HepG2 (cell line): ENCODE results near the gene OR6S1. TPM values are rescaled to one million over a fixed set of nuclear protein-coding genes. Genes with fewer than 3 reads are reported as not detected.

ENCODE experiments used
- ATAC-seq: fragments of 200-7000 bp; cut with Tn5 transposase; 3 replicates; pipeline ENCODE4 v1.9.1; 2020; ENCODE audit warnings: mild to moderate bottlenecking, moderate library complexity
- BruUV-seq: library from RNA; stranded (reverse); fragments of 400-500 nt; replicated peaks from 2 replicates; lab custom pipeline; 2021; lab: Mats Ljungman, UMichigan
- CTCF ChIA-PET: fragments of 300-600 bp; formaldehyde crosslinking; extraction: SDS; loops from one replicate; lab custom pipeline; 2021; ENCODE audit warnings: low total read pairs, inconsistent platforms, low intra/inter-chr PET ratio; lab: Yijun Ruan, JAX
- POLR2A ChIA-PET: fragments of 350-600 bp; sonication (Branson Sonifier 250); formaldehyde crosslinking; loops from one replicate; lab custom pipeline; 2020; ENCODE audit warnings: antibody characterized with exemption, inconsistent platforms; lab: Yijun Ruan, JAX
- DNase-seq: peaks from one replicate; pipeline ENCODE4 v3.0.0-alpha.2; 2015; ENCODE audit warnings: low spot score
- FAIRE-seq: peaks from 3 replicates; lab custom pipeline; 2011; peaks lifted over from hg19 to GRCh38; lab: Jason Lieb, UNC
- H2AFZ ChIP-seq: one replicate; pipeline ENCODE4 v1.6.1; 2011; ENCODE audit warnings: low read length, inconsistent platforms
- H3K27ac ChIP-seq: fragments of 300-600 bp; 3 replicates; pipeline ENCODE4 v1.8.0; 2011; ENCODE audit warnings: mixed run types, mild to moderate bottlenecking, mixed read lengths, low read length, inconsistent platforms; ENCODE audit not compliant: insufficient read depth; ENCODE audit errors: extremely low read length
- H3K27me3 ChIP-seq, 2 experiments: fragments of 200-600 bp in 1 of 2; 2 replicates in 1 of 2; 3 replicates in 1 of 2; pipeline versions ENCODE4 v1.6.0 to v1.8.0; 2011; ENCODE audit warnings: low read length in 2 of 2, mild to moderate bottlenecking in 2 of 2, moderate library complexity in 2 of 2, inconsistent platforms in 1 of 2; ENCODE audit not compliant: insufficient read depth in 2 of 2, control insufficient read depth in 1 of 2
- H3K36me3 ChIP-seq, 2 experiments: fragments of 200-600 bp in 1 of 2; replicated peaks in 1 of 2; 2 replicates in 1 of 2; 3 replicates in 1 of 2; pipeline versions ENCODE4 v1.5.1 to v1.8.0; 2011; ENCODE audit warnings: low read length in 2 of 2, inconsistent platforms in 1 of 2; ENCODE audit not compliant: insufficient read depth in 2 of 2, control insufficient read depth in 1 of 2
- H3K4me1 ChIP-seq: 2 replicates; pipeline ENCODE4 v1.5.1; 2012; ENCODE audit warnings: low read length, inconsistent platforms; ENCODE audit not compliant: insufficient read depth
- H3K4me2 ChIP-seq: 2 replicates; pipeline ENCODE4 v1.6.0; 2011; ENCODE audit warnings: low read depth, low read length, inconsistent platforms
- H3K4me3 ChIP-seq, 3 experiments: fragments of 200-600 bp in 1 of 3; sonication (generic), shearing (Covaris generic) in 1 of 3; replicated peaks in 1 of 3; 2 replicates each; pipeline ENCODE4 v1.5.1; 2011 to 2016; ENCODE audit warnings: low read length in 3 of 3, inconsistent platforms in 2 of 3, low read depth in 2 of 3, mild to moderate bottlenecking in 2 of 3, control low read depth in 1 of 3, mixed read lengths in 1 of 3; ENCODE audit not compliant: insufficient read depth in 1 of 3
- H3K79me2 ChIP-seq: one replicate; pipeline ENCODE4 v1.6.1; 2011; ENCODE audit warnings: low read length, inconsistent platforms; ENCODE audit not compliant: insufficient read depth
- H3K9ac ChIP-seq: 2 replicates; pipeline ENCODE4 v1.6.0; 2011; ENCODE audit warnings: mild to moderate bottlenecking, low read depth, low read length, inconsistent platforms; ENCODE audit not compliant: insufficient read depth
- H3K9me3 ChIP-seq: 2 replicates; pipeline ENCODE4 v1.5.1; 2012; ENCODE audit warnings: mild to moderate bottlenecking, low read length
- H4K20me1 ChIP-seq: 2 replicates; pipeline ENCODE4 v1.6.0; 2011; ENCODE audit warnings: inconsistent platforms, mild to moderate bottlenecking, low read length, moderate library complexity; ENCODE audit not compliant: insufficient read depth
- CC2D1A ChIP-seq: sonication (generic); formaldehyde crosslinking; IDR thresholded peaks from 2 replicates; pipeline ENCODE4 v1.8.1; 2023; ENCODE audit warnings: mild to moderate bottlenecking, missing genetic modification reagents
- GATAD1 ChIP-seq: IDR thresholded peaks from 2 replicates; pipeline ENCODE4 v1.6.1; 2016; ENCODE audit warnings: missing genetic modification reagents, missing compliant biosample characterization
- GFI1 ChIP-seq: sonication (generic); formaldehyde crosslinking; IDR thresholded peaks from 2 replicates; pipeline ENCODE4 v1.5.0; 2020; ENCODE audit warnings: missing genetic modification reagents, mild to moderate bottlenecking, borderline replicate concordance
- HDAC2 ChIP-seq: sonication (generic); formaldehyde crosslinking; IDR thresholded peaks from 2 replicates; pipeline ENCODE4 v1.4.0; 2020; ENCODE audit warnings: missing genetic modification reagents
- HOXA3 ChIP-seq: sonication (generic); formaldehyde crosslinking; IDR thresholded peaks from 2 replicates; pipeline ENCODE4 v1.5.0; 2020; ENCODE audit warnings: missing genetic modification reagents
- IRX3 ChIP-seq: sonication (generic); formaldehyde crosslinking; IDR thresholded peaks from 2 replicates; pipeline ENCODE4 v1.8.1; 2023; ENCODE audit warnings: mild to moderate bottlenecking, low read depth, missing genetic modification reagents, borderline replicate concordance
- KDM5A ChIP-seq: fragments of 200-600 bp; sonication (generic); IDR thresholded peaks from 2 replicates; pipeline ENCODE4 v1.7.0; 2018; ENCODE audit warnings: antibody characterized with exemption, mild to moderate bottlenecking, low read length, borderline replicate concordance
- KLF13 ChIP-seq: sonication (generic); formaldehyde crosslinking; IDR thresholded peaks from 2 replicates; pipeline ENCODE4 v1.4.0; 2020; ENCODE audit warnings: mild to moderate bottlenecking, missing genetic modification reagents
- MBD4 ChIP-seq: IDR thresholded peaks from 2 replicates; pipeline ENCODE4 v1.6.1; 2012; ENCODE audit warnings: low read length, inconsistent platforms, borderline replicate concordance
- PCBP1 ChIP-seq: fragments of 200-400 bp; formaldehyde crosslinking; IDR thresholded peaks from 2 replicates; pipeline ENCODE4 v1.6.1; 2017; ENCODE audit warnings: mild to moderate bottlenecking, low read depth, low read length, borderline replicate concordance
- PHF21A ChIP-seq: sonication (generic); formaldehyde crosslinking; IDR thresholded peaks from 2 replicates; pipeline ENCODE4 v1.5.0; 2020; ENCODE audit warnings: mild to moderate bottlenecking, missing genetic modification reagents
- SRY ChIP-seq: sonication (generic); formaldehyde crosslinking; IDR thresholded peaks from 2 replicates; pipeline ENCODE4 v1.8.0; 2022; ENCODE audit warnings: mild to moderate bottlenecking, missing genetic modification reagents
- TBL1XR1 ChIP-seq: fragments of 150-350 bp; IDR thresholded peaks from 2 replicates; pipeline ENCODE4 v1.6.1; 2014; ENCODE audit warnings: borderline replicate concordance, low read length; ENCODE audit not compliant: partially characterized antibody
- TFDP2 ChIP-seq: sonication (generic); formaldehyde crosslinking; IDR thresholded peaks from 2 replicates; pipeline ENCODE4 v1.4.0; 2020; ENCODE audit warnings: missing genetic modification reagents
- TOE1 ChIP-seq: sonication (generic); formaldehyde crosslinking; IDR thresholded peaks from 2 replicates; pipeline ENCODE4 v1.4.0; 2020; ENCODE audit warnings: mild to moderate bottlenecking, missing genetic modification reagents
- ZBTB38 ChIP-seq: sonication (generic); formaldehyde crosslinking; IDR thresholded peaks from 2 replicates; pipeline ENCODE4 v1.5.1; 2020; ENCODE audit warnings: mild to moderate bottlenecking, missing genetic modification reagents
- ZNF205 ChIP-seq: IDR thresholded peaks from 2 replicates; pipeline ENCODE4 v1.6.1; 2018; ENCODE audit warnings: missing biosample characterization, missing genetic modification reagents
- ZNF44 ChIP-seq: sonication (generic); formaldehyde crosslinking; IDR thresholded peaks from 2 replicates; pipeline ENCODE4 v1.5.1; 2020; ENCODE audit warnings: mild to moderate bottlenecking, missing genetic modification reagents
- ZNF749 ChIP-seq: sonication (generic); formaldehyde crosslinking; IDR thresholded peaks from 2 replicates; pipeline ENCODE4 v1.8.0; 2022; ENCODE audit warnings: mild to moderate bottlenecking, missing genetic modification reagents, moderate library complexity, borderline replicate concordance
- WGBS: methylation state at CpG from one replicate; pipeline ENCODE4 v1.1.6; 2017; ENCODE audit warnings: low lambda C conversion rate; 5-methylcytosine and 5-hydroxymethylcytosine counted together
- in situ Hi-C: cut with HindIII; loops from 2 replicates; pipeline ENCODE4 v1.10.0; 2017; ENCODE audit warnings: low pct_unique_long_range_greater_than_20kb; ENCODE audit not compliant: extremely low pct_ligation_motif_present
- intact Hi-C: fragments of 100-400 bp; cut with micrococcal nuclease; formaldehyde crosslinking; loops from one replicate; pipeline ENCODE4 v1.10.0; 2022; ENCODE audit not compliant: unreplicated experiment
- polyA plus RNA-seq, 8 experiments: library from polyadenylated mRNA; depleted of rRNA in 3 of 8; stranded (reverse) in 7 of 8; unstranded in 1 of 8; fragments of >200 nt; fragmentation: Illumina TruSeq in 4 of 8; extraction: Trizol in 4 of 8; gene quantifications; 2 replicates each; pipeline versions ENCODE4 v1.2.1 to v1.2.3, GENCODE V29; 2011 to 2016; ENCODE audit warnings: low read depth in 4 of 8, missing spikeins in 1 of 8, mixed read lengths in 1 of 8; ENCODE audit not compliant: insufficient read depth in 1 of 8
- total RNA-seq, 5 experiments: library from RNA; depleted of rRNA; stranded (reverse); fragments of >200 nt; fragmentation: Illumina TruSeq; extraction: Trizol; gene quantifications; 2 replicates each; pipeline ENCODE4 v1.2.3, GENCODE V29; 2016; ENCODE audit warnings: low read depth in 1 of 5

OR6S1 gene
- total and polyA plus RNA-seq, 2 of the 13 experiments (the other 11 are each of a cell fraction or from before 2014, with no cell fraction given) = 0.09 TPM; not detected in 1

DNA sequence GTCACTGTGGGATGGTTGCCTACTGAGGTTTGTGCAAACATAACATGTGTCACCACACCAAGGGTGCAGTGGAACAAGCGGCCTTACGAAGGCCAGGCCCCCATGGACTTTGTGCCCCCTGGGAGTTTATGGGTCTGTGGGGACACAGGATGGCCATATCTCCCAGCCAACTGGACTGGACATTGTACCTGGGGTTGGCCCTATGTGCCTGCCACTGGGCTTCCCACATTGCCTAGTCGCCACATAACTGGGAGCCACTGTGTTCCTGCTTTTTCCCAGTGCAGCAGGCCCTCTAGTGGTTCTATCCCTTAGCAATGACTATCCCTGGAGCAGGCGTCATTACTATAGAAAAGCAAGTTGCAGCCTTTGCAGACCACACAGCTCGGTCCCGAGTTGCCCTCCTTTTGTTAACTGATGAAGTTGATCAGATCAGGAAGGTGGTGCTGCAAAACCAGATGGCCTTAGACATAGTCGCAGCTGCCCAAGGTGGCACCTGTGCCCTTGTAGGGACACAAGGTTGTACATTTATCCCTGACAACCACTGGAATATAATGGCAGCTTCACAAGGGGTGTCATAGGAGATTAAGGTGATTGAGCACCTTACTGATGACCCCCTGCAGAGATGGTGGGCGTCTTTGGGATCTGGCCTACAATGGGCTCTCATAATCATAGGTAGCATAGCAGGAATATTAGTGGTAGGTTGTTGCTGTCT is 35.1 kb downstream of the OR6S1 start:
- Histone ChIP-seq H3K4me3 (peak overlapping the region; percentile 25 to 59 (median 33); a peak in 5 of 6 replicates), H3K36me3 (no peaks in the 10 kb centered on the region), H2AFZ (peak overlapping the region; percentile 38), H3K9me3 (no peaks in the 10 kb centered on the region), H3K9ac (peak overlapping the region; percentile 35), H3K79me2 (no peaks in the 10 kb centered on the region), H3K27me3 (no peaks in the 10 kb centered on the region; a peak in 1 of 5 replicates), H4K20me1 (no peaks in the 10 kb centered on the region), H3K4me2 (peak overlapping the region; percentile 86), H3K4me1 (peaks cover 53% of the 10 kb centered on the region), H3K27ac (no peak overlapping the region)
- WGBS = 2% methylated on average over 7 of the region's 8 CpGs
- in situ Hi-C loops = loop anchor here (5.0 to 25.0 kb wide), 3 partner anchors 74 to 279 kb away; partner anchors contain the start of genes APEX1, OSGEP, PIP4P1 and PNP
- BruUV-seq = no TSS peak
- FAIRE-seq (peak; percentile 66), ATAC-seq (peak; percentile 80), DNase-seq (peak; percentile 79)
- intact Hi-C loops = loop anchor here (1.0 to 5.0 kb wide), 6 partner anchors 75 to 279 kb away; partner anchors contain the start of gene PIP4P1
- POLR2A ChIA-PET = interaction anchor here (0.7 to 1.7 kb wide), 4 partner anchors 81 to 279 kb away, joined by 3 to 6 read pairs (median 4); partner anchors contain the start of genes PARP2 and TEP1
- CTCF ChIA-PET = interaction anchor here (1.2 to 1.8 kb wide), 3 partner anchors 75 to 279 kb away, joined by 4 to 21 read pairs (median 4); no protein-coding TSS in a partner anchor
- TF ChIP-seq ZNF44 (CRISPR knock-in tag) (peak; percentile 65; the same call in 1 of the 2 replicates), CC2D1A (no peak), IRX3 (CRISPR knock-in tag) (no peak), SRY (CRISPR knock-in tag) (0 out of 2 replicates have a peak, but pooled peaks have one; percentile 36), HOXA3 (CRISPR knock-in tag) (peak; percentile 73), ZNF205 (peak; percentile 51; the same call in 1 of the 2 replicates), HDAC2 (CRISPR knock-in tag) (peak; percentile 53), ZBTB38 (CRISPR knock-in tag) (no peak), KLF13 (0 out of 2 replicates have a peak, but pooled peaks have one; percentile 13), GFI1 (CRISPR knock-in tag) (peak; percentile 77; the same call in 1 of the 2 replicates), TFDP2 (CRISPR knock-in tag) (no peak), TBL1XR1 (peak; percentile 56), ZNF749 (CRISPR knock-in tag) (no peak; the same call in 1 of the 2 replicates), MBD4 (no peak), TOE1 (CRISPR knock-in tag) (no peak), GATAD1 (peak; percentile 34; the same call in 1 of the 2 replicates), PCBP1 (no peak), KDM5A (0 out of 2 replicates have a peak, but pooled peaks have one; percentile 17), PHF21A (peak; percentile 78)
